Activated CD8-positive, alpha-beta memory T cell treated with anti-CD3 and anti-CD28 coated beads, Interleukin-2, amount 50 U/mL, for 24 hours (primary cell): ENCODE measurements around the gene C6.

Experiments used
- DNase-seq: peaks from one replicate; pipeline ENCODE4 v3.0.0-alpha.2; 2020; ENCODE audit errors: extremely low read depth

Gene C6

GRCh38 chr5:41120600-41120999 lies 92.7 kb downstream of the C6 start:
- no peak for DNase-seq

- no peak for DNase-seq
Observed at GRCh38 chr5:41118177-41118576, 95.2 kb downstream of the C6 start.

GRCh38 chr5:41115281-41115680 lies 98.1 kb downstream of the C6 start:
- DNase-seq, result no peak

GRCh38 chr5:41112486-41113455 lies 100.6 kb downstream of the C6 start:
- DNase-seq, result no peak

GRCh38 chr5:41109186-41109585 lies 104.1 kb downstream of the C6 start:
- DNase-seq, result no peak

GRCh38 chr5:41102341-41102740 lies 111.0 kb downstream of the C6 start:
- DNase-seq, result no peak

- no peak for DNase-seq
Observed at GRCh38 chr5:41097642-41098041, 115.7 kb downstream of the C6 start.

GRCh38 chr5:41095324-41096101 lies 117.8 kb downstream of the C6 start:
- DNase-seq, result no peak

- DNase-seq, result no peak
Observed at GRCh38 chr5:41094871-41095270, 118.5 kb downstream of the C6 start.

- no peak for DNase-seq
Observed at GRCh38 chr5:41093803-41094202, 119.5 kb downstream of the C6 start.
